ENCODE results near the gene HAGHL.

Gene HAGHL

GRCh38 chr16:734981-735881 lies 8.3 kb downstream of the HAGHL start:
- H3K4me2 ChIP-seq (ENCODE audit: low read length): no peak overlapping the region
- TF ChIP-seq EZH2 (IDR thresholded peaks at IDR 0.05; ENCODE audit: borderline replicate concordance, low read length) (no peak), CTCF (IDR thresholded peaks at IDR 0.05; ENCODE audit: low read length) (no peak)
- H3K27me3 ChIP-seq (ENCODE audit: insufficient read depth, low read length): no peaks in the 10 kb centered on the region
- peaks cover 45% of the 10 kb centered on the region for H3K4me1 ChIP-seq (ENCODE audit: insufficient read depth, low read length, severe bottlenecking)
- no peaks in the 10 kb centered on the region for H3K79me2 ChIP-seq (ENCODE audit: insufficient read depth, low read length)
- H3K36me3 ChIP-seq (ENCODE audit: insufficient read depth, low read length): peaks cover 64% of the 10 kb centered on the region
- no peak overlapping the region for H3K9ac ChIP-seq (ENCODE audit: low read length)
- H3F3A ChIP-seq (ENCODE audit: insufficient read depth, low read length): no peaks in the 10 kb centered on the region
- H2AFZ ChIP-seq (ENCODE audit: low read length): no peak overlapping the region
- H4K20me1 ChIP-seq (ENCODE audit: insufficient read depth, low read length): no peaks in the 10 kb centered on the region
- H3K9me2 ChIP-seq (ENCODE audit: low read depth, low read length): no peaks in the 10 kb centered on the region
- H3K4me3 ChIP-seq (ENCODE audit: low read depth, low read length, poor library complexity, severe bottlenecking): no peak overlapping the region
- no peaks in the 10 kb centered on the region for H3K9me3 ChIP-seq (ENCODE audit: low read length)
- peak overlapping the region; percentile 97 for H3K27ac ChIP-seq (ENCODE audit: low read depth, low read length, poor library complexity, severe bottlenecking)

- no peaks in the 10 kb centered on the region for H3K9me2 ChIP-seq (ENCODE audit: low read depth, low read length)
- no peaks in the 10 kb centered on the region for H3F3A ChIP-seq (ENCODE audit: insufficient read depth, low read length)
- H3K9ac ChIP-seq (ENCODE audit: low read length): peak overlapping the region; percentile 4; the same call in 1 of the 2 replicates
- H3K4me3 ChIP-seq (ENCODE audit: low read depth, low read length, poor library complexity, severe bottlenecking): no peak overlapping the region
- H2AFZ ChIP-seq (ENCODE audit: low read length): no peak overlapping the region
- H3K36me3 ChIP-seq (ENCODE audit: insufficient read depth, low read length): peaks cover 58% of the 10 kb centered on the region
- H3K27me3 ChIP-seq (ENCODE audit: insufficient read depth, low read length): no peaks in the 10 kb centered on the region
- no peaks in the 10 kb centered on the region for H4K20me1 ChIP-seq (ENCODE audit: insufficient read depth, low read length)
- H3K79me2 ChIP-seq (ENCODE audit: insufficient read depth, low read length): no peaks in the 10 kb centered on the region
- peak overlapping the region; percentile 97 for H3K27ac ChIP-seq (ENCODE audit: low read depth, low read length, poor library complexity, severe bottlenecking)
- TF ChIP-seq EZH2 (IDR thresholded peaks at IDR 0.05; ENCODE audit: borderline replicate concordance, low read length): no peak
- TF ChIP-seq CTCF (IDR thresholded peaks at IDR 0.05; ENCODE audit: low read length): no peak
- peaks cover 45% of the 10 kb centered on the region for H3K4me1 ChIP-seq (ENCODE audit: insufficient read depth, low read length, severe bottlenecking)
- H3K4me2 ChIP-seq (ENCODE audit: low read length): no peak overlapping the region
- no peaks in the 10 kb centered on the region for H3K9me3 ChIP-seq (ENCODE audit: low read length)
Observed at GRCh38 chr16:735982-736453, 9.1 kb downstream of the HAGHL start.

GRCh38 chr16:736936-737481 lies 10.1 kb downstream of the HAGHL start:
- no peaks in the 10 kb centered on the region for H4K20me1 ChIP-seq (ENCODE audit: insufficient read depth, low read length)
- TF ChIP-seq CTCF (IDR thresholded peaks at IDR 0.05; ENCODE audit: low read length) (no peak), EZH2 (IDR thresholded peaks at IDR 0.05; ENCODE audit: borderline replicate concordance, low read length) (no peak)

More at GRCh38 chr16:736936-737481, 10.1 kb downstream of the HAGHL start:
- H3K9me3 ChIP-seq (ENCODE audit: low read length): no peaks in the 10 kb centered on the region
- H3K36me3 ChIP-seq (ENCODE audit: insufficient read depth, low read length): peaks cover 48% of the 10 kb centered on the region
- peak overlapping the region; percentile 51 for H3K4me3 ChIP-seq (ENCODE audit: low read depth, low read length, poor library complexity, severe bottlenecking)
- peak overlapping the region; percentile 70 for H3K4me2 ChIP-seq (ENCODE audit: low read length)
- H3K27ac ChIP-seq (ENCODE audit: low read depth, low read length, poor library complexity, severe bottlenecking): peak overlapping the region; percentile 97
- H3F3A ChIP-seq (ENCODE audit: insufficient read depth, low read length): no peaks in the 10 kb centered on the region
- H3K9me2 ChIP-seq (ENCODE audit: low read depth, low read length): no peaks in the 10 kb centered on the region
- peaks cover 49% of the 10 kb centered on the region for H3K4me1 ChIP-seq (ENCODE audit: insufficient read depth, low read length, severe bottlenecking)
- no peaks in the 10 kb centered on the region for H3K79me2 ChIP-seq (ENCODE audit: insufficient read depth, low read length)
- no peak overlapping the region for H2AFZ ChIP-seq (ENCODE audit: low read length)
- no peaks in the 10 kb centered on the region for H3K27me3 ChIP-seq (ENCODE audit: insufficient read depth, low read length)
- peak overlapping the region; percentile 69; the same call in 1 of the 2 replicates for H3K9ac ChIP-seq (ENCODE audit: low read length)

Data from OCI-LY1 (cell line).